ENCODE measurements around the gene BCL2L12.

GRCh38 chr19:49683814-49684250 lies 18.1 kb downstream of the BCL2L12 start:
- TF ChIP-seq GATA2 (IDR thresholded peaks at IDR 0.05; ENCODE audit: low read depth, low read length) (no peak), GATA3 (IDR thresholded peaks at IDR 0.05; ENCODE audit: low read depth, low read length) (no peak)
